Fibroblast of lung (primary cell): Measurements from ENCODE around the gene POLD1. TPM values are rescaled to one million over a fixed set of nuclear protein-coding genes. Genes with fewer than 3 reads are reported as not detected.

Experiments
- DNase-seq, 2 donors: peaks; one replicate each; pipeline versions ENCODE4 v3.0.0 to v3.0.0-alpha.2; 2010; ENCODE audit warnings: low read depth in 2 of 2
- H2AFZ ChIP-seq: 2 replicates; pipeline ENCODE4 v1.5.1; 2012; ENCODE audit warnings: low read length, control low read depth, inconsistent platforms
- H3K27ac ChIP-seq: 2 replicates; pipeline ENCODE4 v1.5.1; 2011; ENCODE audit warnings: low read length, control low read depth; ENCODE audit not compliant: insufficient read depth
- H3K27me3 ChIP-seq: 2 replicates; pipeline ENCODE4 v1.5.1; 2011; ENCODE audit warnings: mild to moderate bottlenecking, low read length; ENCODE audit not compliant: control insufficient read depth, insufficient read depth
- H3K36me3 ChIP-seq: 2 replicates; pipeline ENCODE4 v1.5.1; 2011; ENCODE audit warnings: low read length; ENCODE audit not compliant: control insufficient read depth, insufficient read depth
- H3K4me1 ChIP-seq: 2 replicates; pipeline ENCODE4 v1.5.1; 2011; ENCODE audit warnings: low read length; ENCODE audit not compliant: control insufficient read depth, insufficient read depth; ENCODE audit errors: extremely low read depth
- H3K4me2 ChIP-seq: 2 replicates; pipeline ENCODE4 v1.5.1; 2011; ENCODE audit warnings: low read length, control low read depth; ENCODE audit not compliant: insufficient read depth; ENCODE audit errors: extremely low read depth
- H3K4me3 ChIP-seq, 4 experiments: fragments of 200-600 bp in 1 of 4; sonication (generic) in 1 of 4; replicated peaks in 1 of 4; 2 replicates each; pipeline ENCODE4 v1.5.1; 2011 to 2016; ENCODE audit warnings: low read length in 4 of 4, low read depth in 3 of 4, mild to moderate bottlenecking in 3 of 4, control low read depth in 2 of 4, inconsistent platforms in 1 of 4, mixed read lengths in 1 of 4; ENCODE audit not compliant: insufficient read depth in 1 of 4; ENCODE audit errors: control extremely low read depth in 1 of 4
- H3K79me2 ChIP-seq: 2 replicates; pipeline ENCODE4 v1.5.1; 2012; ENCODE audit warnings: mild to moderate bottlenecking, low read length, inconsistent platforms; ENCODE audit not compliant: control insufficient read depth, insufficient read depth
- H3K9ac ChIP-seq: 2 replicates; pipeline ENCODE4 v1.5.1; 2011; ENCODE audit warnings: mild to moderate bottlenecking, low read length, control low read depth; ENCODE audit not compliant: insufficient read depth
- H3K9me3 ChIP-seq: 2 replicates; pipeline ENCODE4 v1.5.1; 2012; ENCODE audit warnings: low read depth, low read length; ENCODE audit not compliant: control insufficient read depth, insufficient read depth
- H4K20me1 ChIP-seq: 2 replicates; pipeline ENCODE4 v1.5.1; 2011; ENCODE audit warnings: low read length; ENCODE audit not compliant: control insufficient read depth, insufficient read depth; ENCODE audit errors: extremely low read depth
- EZH2 ChIP-seq: IDR thresholded peaks from 2 replicates; pipeline ENCODE4 v1.5.1; 2012; ENCODE audit warnings: low read length, control low read depth, mild to moderate bottlenecking; ENCODE audit errors: missing control alignments
- polyA plus RNA-seq, 2 donors: library from polyadenylated mRNA; depleted of rRNA in 1 of 2; stranded (reverse) in 1 of 2; unstranded in 1 of 2; fragments of >200 nt; gene quantifications; 2 replicates each; pipeline ENCODE4 v1.2.1, GENCODE V29; 2011 to 2012; ENCODE audit warnings: missing spikeins in 1 of 2
- total RNA-seq: library from RNA; depleted of rRNA; stranded (reverse); fragments of >200 nt; gene quantifications from 2 replicates; pipeline ENCODE4 v1.2.1, GENCODE V29; 2014
- TF ChIP-seq, protein P1 (sequence below), 2 donors: IDR thresholded peaks in 1 of 2; conservative IDR thresholded peaks in 1 of 2; 1 replicate in 1 of 2; 2 replicates in 1 of 2; pipeline ENCODE4 v1.5.1; 2011 to 2012; ENCODE audit warnings: low read length in 2 of 2, control low read depth in 1 of 2, inconsistent platforms in 1 of 2, low read depth in 1 of 2, mild to moderate bottlenecking in 1 of 2

Gene POLD1
- total and polyA plus RNA-seq, 2 donors (not counting 1 experiment from before 2014, with no cell fraction given), result 4.0 to 23.6 TPM

DNA sequence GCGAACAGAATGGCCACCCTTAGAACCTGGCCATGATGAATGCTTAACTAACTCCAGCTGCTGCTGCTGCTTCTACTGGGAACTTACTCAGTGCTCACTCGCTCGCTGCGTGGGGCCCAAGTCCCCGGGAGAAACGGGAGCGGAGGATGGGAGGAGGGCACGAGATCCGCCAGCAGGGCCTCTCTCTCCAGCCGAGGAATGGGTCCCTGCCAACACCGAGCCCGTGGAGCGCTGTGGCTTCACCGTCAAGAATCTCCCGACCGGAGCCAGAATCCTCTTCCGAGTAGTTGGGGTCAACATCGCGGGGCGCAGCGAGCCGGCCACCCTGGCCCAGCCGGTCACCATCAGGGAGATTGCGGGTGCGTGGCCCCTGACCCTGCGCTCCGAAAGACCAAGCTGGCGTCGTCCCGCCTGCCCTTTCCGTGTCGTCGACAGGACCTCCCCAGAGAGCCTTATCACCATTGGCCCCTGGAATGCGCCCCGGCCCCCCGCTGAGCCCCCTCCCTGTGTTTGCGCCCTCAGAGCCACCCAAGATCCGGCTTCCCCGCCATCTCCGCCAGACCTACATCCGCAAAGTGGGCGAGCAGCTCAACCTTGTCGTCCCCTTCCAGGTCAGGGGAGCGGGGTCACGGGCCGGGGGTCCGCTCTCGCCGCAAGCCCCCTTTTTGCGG lies 74.4 kb downstream of the POLD1 start:
- Histone ChIP-seq H3K9ac (no peak overlapping the region), H4K20me1 (no peaks in the 10 kb centered on the region), H3K4me1 (peaks cover 2% of the 10 kb centered on the region), H3K9me3 (no peaks in the 10 kb centered on the region), H3K79me2 (no peaks in the 10 kb centered on the region), H3K4me3 (peak overlapping the region in 1 of 4 experiments; percentile 7), H3K27me3 (peaks cover 9% of the 10 kb centered on the region), H3K27ac (no peak overlapping the region), H3K4me2 (peak overlapping the region; percentile 25), H3K36me3 (no peaks in the 10 kb centered on the region), H2AFZ (no peak overlapping the region)
- peak in 1 of 2 donors; percentile 5 for DNase-seq
- TF ChIP-seq EZH2, result no peak
- TF ChIP-seq, protein P1, sequence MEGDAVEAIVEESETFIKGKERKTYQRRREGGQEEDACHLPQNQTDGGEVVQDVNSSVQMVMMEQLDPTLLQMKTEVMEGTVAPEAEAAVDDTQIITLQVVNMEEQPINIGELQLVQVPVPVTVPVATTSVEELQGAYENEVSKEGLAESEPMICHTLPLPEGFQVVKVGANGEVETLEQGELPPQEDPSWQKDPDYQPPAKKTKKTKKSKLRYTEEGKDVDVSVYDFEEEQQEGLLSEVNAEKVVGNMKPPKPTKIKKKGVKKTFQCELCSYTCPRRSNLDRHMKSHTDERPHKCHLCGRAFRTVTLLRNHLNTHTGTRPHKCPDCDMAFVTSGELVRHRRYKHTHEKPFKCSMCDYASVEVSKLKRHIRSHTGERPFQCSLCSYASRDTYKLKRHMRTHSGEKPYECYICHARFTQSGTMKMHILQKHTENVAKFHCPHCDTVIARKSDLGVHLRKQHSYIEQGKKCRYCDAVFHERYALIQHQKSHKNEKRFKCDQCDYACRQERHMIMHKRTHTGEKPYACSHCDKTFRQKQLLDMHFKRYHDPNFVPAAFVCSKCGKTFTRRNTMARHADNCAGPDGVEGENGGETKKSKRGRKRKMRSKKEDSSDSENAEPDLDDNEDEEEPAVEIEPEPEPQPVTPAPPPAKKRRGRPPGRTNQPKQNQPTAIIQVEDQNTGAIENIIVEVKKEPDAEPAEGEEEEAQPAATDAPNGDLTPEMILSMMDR (conservative IDR thresholded peaks at IDR 0.05 in 1 of 2, IDR thresholded peaks at IDR 0.05 in 1 of 2; ENCODE audit: low read depth in 1 of 2, low read length in 2 of 2), result no peak

DNA sequence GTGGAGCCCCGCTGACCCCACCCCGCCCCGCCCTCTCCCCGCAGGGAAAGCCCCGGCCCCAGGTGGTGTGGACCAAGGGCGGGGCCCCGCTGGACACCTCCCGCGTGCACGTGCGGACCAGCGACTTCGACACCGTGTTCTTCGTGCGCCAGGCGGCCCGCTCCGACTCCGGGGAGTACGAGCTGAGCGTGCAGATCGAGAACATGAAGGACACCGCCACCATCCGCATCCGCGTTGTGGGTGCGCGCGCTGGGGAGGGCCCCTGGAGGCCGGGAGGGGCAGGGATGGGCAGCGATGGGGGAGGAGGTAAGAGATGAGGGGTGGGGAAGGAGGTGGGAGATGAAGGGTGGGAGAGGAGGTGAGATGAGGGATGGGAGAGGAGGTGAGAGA lies 74.9 kb downstream of the POLD1 start:
- Histone ChIP-seq H4K20me1 (no peaks in the 10 kb centered on the region), H3K27me3 (peaks cover 9% of the 10 kb centered on the region), H3K36me3 (no peaks in the 10 kb centered on the region), H3K9ac (no peak overlapping the region), H3K9me3 (no peaks in the 10 kb centered on the region), H3K79me2 (no peaks in the 10 kb centered on the region), H3K27ac (no peak overlapping the region), H3K4me2 (no peak overlapping the region), H2AFZ (no peak overlapping the region), H3K4me1 (peaks cover 2% of the 10 kb centered on the region), H3K4me3 (no peak overlapping the region)
- no peak for DNase-seq
- TF ChIP-seq EZH2, result no peak
- TF ChIP-seq, protein P1 (conservative IDR thresholded peaks at IDR 0.05 in 1 of 2, IDR thresholded peaks at IDR 0.05 in 1 of 2; ENCODE audit: low read depth in 1 of 2, low read length in 2 of 2), result no peak

DNA sequence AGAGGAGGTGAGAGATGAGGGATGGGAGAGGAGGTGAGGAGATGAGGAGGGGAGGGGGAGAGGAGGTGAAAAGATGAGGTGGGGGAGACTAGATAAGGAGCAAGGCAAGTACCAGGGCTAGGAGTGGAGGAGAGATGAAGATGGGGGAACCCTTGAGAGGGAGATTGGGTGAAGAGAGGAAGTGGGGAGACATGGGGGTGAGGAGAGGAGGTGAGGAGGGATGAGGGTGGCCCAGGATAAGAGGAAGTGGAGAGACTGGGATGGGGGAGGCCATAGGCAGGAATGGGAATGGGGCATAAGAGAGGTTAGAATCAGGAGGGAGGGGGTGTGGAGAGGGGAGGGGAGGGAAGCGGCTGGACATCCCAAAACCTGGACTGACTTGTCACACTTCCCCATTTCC lies 75.5 kb downstream of the POLD1 start:
- H3K9ac ChIP-seq, result no peak overlapping the region
- H3K4me2 ChIP-seq, result no peak overlapping the region
- H3K27ac ChIP-seq, result no peak overlapping the region
- peaks cover 2% of the 10 kb centered on the region for H3K4me1 ChIP-seq
- H4K20me1 ChIP-seq, result no peaks in the 10 kb centered on the region
- no peaks in the 10 kb centered on the region for H3K36me3 ChIP-seq
- no peak overlapping the region for H2AFZ ChIP-seq
- no peak for TF ChIP-seq EZH2
- TF ChIP-seq, protein P1 (conservative IDR thresholded peaks at IDR 0.05 in 1 of 2, IDR thresholded peaks at IDR 0.05 in 1 of 2; ENCODE audit: low read depth in 1 of 2, low read length in 2 of 2), result no peak
- H3K27me3 ChIP-seq, result peaks cover 9% of the 10 kb centered on the region
- H3K79me2 ChIP-seq, result no peaks in the 10 kb centered on the region
- H3K9me3 ChIP-seq, result no peaks in the 10 kb centered on the region
- no peak overlapping the region for H3K4me3 ChIP-seq
- no peak for DNase-seq
